DOHH2 (cell line): ENCODE measurements around the gene CHRNB1.
"Not testable (repeated sequence)": the region's sequence is repeated elsewhere in the genome, so short reads cannot be mapped to it uniquely, and the experiment has no call there.

Experiments used
- EZH2phosphoT487 ChIP-seq: fragments of 200-600 bp; sonication (generic); IDR thresholded peaks from 2 replicates; pipeline ENCODE4 v1.6.1; 2017; ENCODE audit warnings: borderline replicate concordance, mild to moderate bottlenecking, antibody characterized with exemption, low read length, moderate library complexity, mixed read lengths
- TF ChIP-seq, protein P1 (sequence below): fragments of 200-600 bp; sonication (generic); IDR thresholded peaks from one replicate; pipeline ENCODE4 v1.5.1; 2014; ENCODE audit warnings: antibody characterized with exemption, mild to moderate bottlenecking, low read depth, low read length; ENCODE audit not compliant: poor library complexity, severe bottlenecking

DNA sequence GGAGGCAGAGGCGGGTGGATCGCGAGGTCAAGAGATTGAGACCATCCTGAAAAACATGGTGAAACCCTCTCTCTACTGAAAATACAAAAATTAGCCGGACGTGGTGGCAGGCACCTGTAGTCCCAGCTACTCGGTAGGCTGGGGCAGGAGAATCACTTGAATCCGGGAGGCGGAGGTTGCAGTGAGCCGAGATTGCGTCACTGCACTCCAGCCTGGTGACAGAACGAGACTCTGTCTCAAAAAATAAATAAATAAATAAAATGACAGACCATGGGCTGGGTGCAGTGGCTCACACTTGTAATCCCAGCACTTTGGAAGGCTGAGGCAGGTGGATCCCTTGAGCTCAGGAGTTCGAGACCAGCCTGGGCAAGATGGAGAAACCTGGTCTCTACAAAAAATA, 25.0 kb downstream of the CHRNB1 start:
- TF ChIP-seq, protein P1, sequence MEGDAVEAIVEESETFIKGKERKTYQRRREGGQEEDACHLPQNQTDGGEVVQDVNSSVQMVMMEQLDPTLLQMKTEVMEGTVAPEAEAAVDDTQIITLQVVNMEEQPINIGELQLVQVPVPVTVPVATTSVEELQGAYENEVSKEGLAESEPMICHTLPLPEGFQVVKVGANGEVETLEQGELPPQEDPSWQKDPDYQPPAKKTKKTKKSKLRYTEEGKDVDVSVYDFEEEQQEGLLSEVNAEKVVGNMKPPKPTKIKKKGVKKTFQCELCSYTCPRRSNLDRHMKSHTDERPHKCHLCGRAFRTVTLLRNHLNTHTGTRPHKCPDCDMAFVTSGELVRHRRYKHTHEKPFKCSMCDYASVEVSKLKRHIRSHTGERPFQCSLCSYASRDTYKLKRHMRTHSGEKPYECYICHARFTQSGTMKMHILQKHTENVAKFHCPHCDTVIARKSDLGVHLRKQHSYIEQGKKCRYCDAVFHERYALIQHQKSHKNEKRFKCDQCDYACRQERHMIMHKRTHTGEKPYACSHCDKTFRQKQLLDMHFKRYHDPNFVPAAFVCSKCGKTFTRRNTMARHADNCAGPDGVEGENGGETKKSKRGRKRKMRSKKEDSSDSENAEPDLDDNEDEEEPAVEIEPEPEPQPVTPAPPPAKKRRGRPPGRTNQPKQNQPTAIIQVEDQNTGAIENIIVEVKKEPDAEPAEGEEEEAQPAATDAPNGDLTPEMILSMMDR: not testable (repeated sequence)
- TF ChIP-seq EZH2phosphoT487: not testable (repeated sequence)
